ENCODE data around the gene MAP4K2. TPM values are rescaled to one million over a fixed set of nuclear protein-coding genes. Genes with fewer than 3 reads are reported as not detected.

The MAP4K2 gene
- total and polyA plus RNA-seq, 2 of the 8 experiments (the other 6 are each of a cell fraction or from before 2014, with no cell fraction given) = 20.1 to 20.7 TPM

GRCh38 chr11:64772303-64773018 is 30.6 kb downstream of the MAP4K2 start:
- Histone ChIP-seq H3K9me3 (ENCODE audit: insufficient read depth in 2 of 2, low read depth in 1 of 2, low read length in 1 of 2) (no peaks in the 10 kb centered on the region), H3K4me1 (replicated peaks in 1 of 4; ENCODE audit: control insufficient read depth in 3 of 4, insufficient read depth in 4 of 4, low read length in 3 of 4) (peaks cover 1 to 6% (median 4%) of the 10 kb centered on the region in 4 experiments; a peak in 5 of 7 replicates), H4K91ac (replicated peaks; ENCODE audit: insufficient read length, low read length) (no peak overlapping the region), H4K5ac (ENCODE audit: insufficient read length, low read depth, low read length) (no peak overlapping the region), H3K79me2 (ENCODE audit: control insufficient read depth in 1 of 2, insufficient read depth in 2 of 2, low read length in 2 of 2) (peaks cover 29 to 75% of the 10 kb centered on the region in 2 experiments), H2BK120ac (replicated peaks; ENCODE audit: low read depth, low read length) (no peak overlapping the region), H3K4me2 (ENCODE audit: insufficient read depth in 1 of 2, low read depth in 2 of 2, low read length in 2 of 2) (no peak overlapping the region), H2BK5ac (ENCODE audit: low read depth, low read length) (no peak overlapping the region), H3K4ac (replicated peaks; ENCODE audit: insufficient read length, low read depth, low read length) (no peak overlapping the region), H4K20me1 (replicated peaks in 1 of 2; ENCODE audit: control insufficient read depth in 1 of 2, insufficient read depth in 2 of 2, low read length in 2 of 2) (peaks cover 43 to 57% of the 10 kb centered on the region in 2 experiments), H3K9ac (replicated peaks in 1 of 4; ENCODE audit: extremely low read depth in 1 of 4, low read depth in 3 of 4, low read length in 3 of 4) (no peak overlapping the region), H3K27me3 (replicated peaks in 1 of 4; ENCODE audit: control insufficient read depth in 3 of 4, extremely low read depth in 1 of 4, insufficient read depth in 3 of 4, low read length in 3 of 4) (no peaks in the 10 kb centered on the region; a peak in 1 of 7 replicates), H3K18ac (ENCODE audit: extremely low read depth, low read length) (no peak overlapping the region), H3K14ac (ENCODE audit: insufficient read length) (no peak overlapping the region), H3K23me2 (ENCODE audit: low read depth, low read length) (peaks cover 5% of the 10 kb centered on the region), H2AK5ac (ENCODE audit: low read depth, low read length) (no peak overlapping the region), H3K27ac (ENCODE audit: low read depth, low read length) (no peak overlapping the region), H3K56ac (replicated peaks; ENCODE audit: insufficient read length, low read depth, low read length) (no peak overlapping the region), H3K23ac (ENCODE audit: insufficient read length) (no peak overlapping the region), H3K4me3 (ENCODE audit: extremely low read depth in 1 of 4, insufficient read depth in 2 of 4, low read depth in 3 of 4, low read length in 4 of 4) (no peak overlapping the region), H4K8ac (ENCODE audit: extremely low read depth, insufficient read depth, low read length) (no peak overlapping the region), H2BK15ac (ENCODE audit: low read length) (no peak overlapping the region), H3K79me1 (ENCODE audit: low read depth, low read length) (peaks cover 9% of the 10 kb centered on the region), H2BK20ac (ENCODE audit: low read length) (no peak overlapping the region), H2AFZ (ENCODE audit: low read length) (no peak overlapping the region), H3K36me3 (ENCODE audit: control insufficient read depth in 2 of 4, insufficient read depth in 4 of 4, low read length in 3 of 4) (peaks cover 74 to 97% (median 94%) of the 10 kb centered on the region in 4 experiments), H2BK12ac (ENCODE audit: low read depth, low read length) (no peak overlapping the region)
- DNase-seq (ENCODE audit: low read depth in 1 of 2, low spot score in 2 of 2) = no peak
- 97% methylated on average over 3 of the region's 3 CpGs; no CpG with 5 or more reads in 1 of the 2 experiments for WGBS, 2 experiments (ENCODE audit: extremely low coverage in 1 of 2, insufficient coverage in 1 of 2, insufficient read length in 1 of 2, insufficient replicate concordance in 2 of 2, low coverage in 1 of 2, low lambda C conversion rate in 2 of 2, missing lambda C conversion rate in 1 of 2)
- FAIRE-seq = no peak
- TF ChIP-seq SIX5 (IDR thresholded peaks at IDR 0.05; ENCODE audit: low read depth, low read length) (no peak), CBX8 (IDR thresholded peaks at IDR 0.05; ENCODE audit: borderline replicate concordance, low read depth, low read length) (no peak), KDM5A (IDR thresholded peaks at IDR 0.05; ENCODE audit: low read length) (no peak), SP2 (IDR thresholded peaks at IDR 0.05; ENCODE audit: low read length) (no peak), KDM1A (IDR thresholded peaks at IDR 0.05; ENCODE audit: borderline replicate concordance, low read length) (no peak), RNF2 (IDR thresholded peaks at IDR 0.05; ENCODE audit: borderline replicate concordance, low read depth, low read length, missing control alignments, poor library complexity, severe bottlenecking) (no peak), TBP (IDR thresholded peaks at IDR 0.05; ENCODE audit: low read depth, low read length) (no peak), SUZ12 (IDR thresholded peaks at IDR 0.05; ENCODE audit: low read length) (no peak), CEBPB (IDR thresholded peaks at IDR 0.05; ENCODE audit: low read depth, low read length) (no peak), ZNF274 (IDR thresholded peaks at IDR 0.05; ENCODE audit: borderline replicate concordance, extremely low read depth, low read length) (no peak), JUN (IDR thresholded peaks at IDR 0.05; ENCODE audit: low read depth, low read length) (no peak)
- ChIA-PET POLR2A (ENCODE audit: partially characterized antibody) (interaction anchor here (0.6 to 29.2 kb wide), 9 partner anchors 9 to 702 kb away, joined by 3 to 1087 read pairs (median 4); partner anchors contain the start of genes PYGM and RASGRP2), CTCF (ENCODE audit: partially characterized antibody) (interaction anchor here (0.7 to 23.6 kb wide), 3 partner anchors 8 to 90 kb away, joined by 3 to 376 read pairs (median 35); partner anchors contain the start of gene RASGRP2)

Data from H1 (cell line).